Activated T-helper 1 cell treated with anti-CD3 and anti-CD28 coated beads, Interleukin-2, amount 50 U/mL, for 16 hours (primary cell): ENCODE measurements around the gene CDKN1C.
A peak's percentile ranks its signal among the peaks of the same experiment; 100 is the strongest.
"Not testable (repeated sequence)": the region's sequence is repeated elsewhere in the genome, so short reads cannot be mapped to it uniquely, and the experiment has no call there.

Experiments
- DNase-seq, 2 donors: peaks; one replicate each; pipeline ENCODE4 v3.0.0-alpha.2; 2020; ENCODE audit warnings: low read depth in 1 of 2, low spot score in 1 of 2

Gene CDKN1C

GRCh38 chr11:2909133-2909902 lies 23.7 kb upstream of the CDKN1C start:
- DNase-seq = no peak

DNA sequence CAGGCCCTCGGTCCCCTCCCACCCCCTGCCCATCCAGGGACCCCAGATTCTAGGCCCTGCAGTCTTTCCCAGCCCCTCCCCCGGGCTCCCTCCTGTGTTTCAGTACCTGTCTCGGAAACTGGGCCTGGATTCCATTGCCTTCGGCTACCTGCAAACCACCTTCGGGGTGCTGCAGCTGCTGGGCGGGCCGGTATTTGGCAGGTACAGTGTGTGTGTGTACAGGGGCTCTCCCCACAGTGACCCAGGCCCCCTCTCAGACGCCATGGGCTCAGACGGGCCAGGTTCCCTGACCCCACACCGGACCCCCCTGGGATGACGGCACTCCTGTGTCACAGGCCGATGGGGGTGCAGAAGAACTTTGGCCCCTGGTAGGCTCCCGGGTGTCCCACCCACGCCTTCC lies 22.6 kb upstream of the CDKN1C start:
- DNase-seq = no peak

DNA sequence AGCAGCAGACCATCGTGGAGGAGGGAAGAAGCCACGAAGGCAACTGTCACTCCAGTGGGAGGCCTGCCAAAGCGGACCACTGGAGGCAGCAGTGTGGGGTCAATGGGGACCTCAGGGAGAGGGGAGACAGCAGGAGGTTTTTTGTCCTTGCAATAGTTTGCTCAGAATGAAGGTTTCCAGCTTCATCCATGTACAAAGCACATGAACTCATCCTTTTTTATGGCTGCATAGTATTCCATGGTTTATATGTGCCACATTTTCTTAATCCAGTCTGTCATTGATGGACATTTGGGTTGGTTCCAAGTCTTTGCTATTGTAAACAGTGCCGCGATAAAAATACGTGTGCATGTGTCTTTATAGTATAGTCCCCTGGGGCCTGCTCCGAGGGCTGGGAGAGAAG lies 19.7 kb upstream of the CDKN1C start:
- not testable (repeated sequence) for DNase-seq

- no peak for DNase-seq
These were observed 18.8 kb upstream of the CDKN1C start for GRCh38 chr11:2904153-2905052.

- DNase-seq = no peak
These were observed 18.1 kb upstream of the CDKN1C start for GRCh38 chr11:2903672-2904011.

- DNase-seq = no peak
These were observed 17.5 kb upstream of the CDKN1C start for GRCh38 chr11:2902784-2903671.

- DNase-seq = peak; percentile 76 to 87
These were observed 16.5 kb upstream of the CDKN1C start for GRCh38 chr11:2901854-2902783.

DNA sequence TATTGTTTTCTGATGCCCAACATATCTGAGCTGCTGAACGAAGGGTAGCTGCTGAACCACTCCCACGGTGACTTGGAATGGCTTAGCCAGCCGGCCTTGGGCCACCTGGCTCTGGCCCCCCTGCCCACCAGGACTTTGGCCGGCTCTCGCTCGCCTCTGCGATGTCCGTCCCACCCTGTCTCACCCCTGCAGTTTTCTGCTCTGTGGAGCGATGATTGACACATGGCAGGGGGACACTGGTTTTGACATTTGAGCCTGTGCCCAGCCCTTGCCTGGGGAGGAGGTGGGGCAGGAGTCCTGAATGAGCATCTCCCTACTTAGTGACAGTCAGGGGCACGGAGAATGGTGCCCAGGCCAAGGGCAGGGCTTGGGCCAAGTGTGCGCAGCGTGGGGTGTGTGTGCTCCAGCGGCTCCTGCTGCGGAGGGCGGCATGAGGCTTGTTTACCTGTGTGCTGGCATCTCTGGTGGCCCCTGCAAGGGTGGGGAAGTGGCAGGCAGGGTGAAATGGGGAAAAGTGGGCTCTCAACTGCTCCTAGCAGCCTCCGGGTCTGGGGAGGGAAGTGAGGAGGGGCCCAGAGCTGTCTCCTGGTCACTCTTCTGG lies 15.7 kb upstream of the CDKN1C start:
- no peak for DNase-seq

GRCh38 chr11:2899080-2899783 lies 13.7 kb upstream of the CDKN1C start:
- no peak for DNase-seq

- DNase-seq = peak; percentile 29 to 42
These were observed 12.9 kb upstream of the CDKN1C start for GRCh38 chr11:2898366-2899079.

DNA sequence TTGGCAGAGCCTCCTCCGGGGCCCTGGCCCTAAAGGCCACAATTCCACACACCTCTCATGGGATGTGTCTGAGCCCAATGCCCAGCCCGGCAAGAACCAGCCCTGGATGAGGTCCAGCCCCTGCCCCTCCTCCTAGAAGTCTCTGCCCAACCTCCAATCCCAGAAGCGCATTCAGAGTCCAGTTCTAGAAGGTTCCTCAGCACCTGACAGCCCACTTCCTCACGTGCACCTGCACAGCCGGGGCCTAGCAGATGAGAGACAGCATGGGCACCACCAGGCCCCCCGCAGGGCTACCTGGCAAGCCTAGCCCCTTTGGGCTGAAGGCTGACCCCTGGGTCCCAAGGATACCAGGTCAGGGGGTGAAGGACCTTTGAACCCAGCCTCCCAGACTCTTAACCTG lies 11.5 kb upstream of the CDKN1C start:
- DNase-seq = no peak

DNA sequence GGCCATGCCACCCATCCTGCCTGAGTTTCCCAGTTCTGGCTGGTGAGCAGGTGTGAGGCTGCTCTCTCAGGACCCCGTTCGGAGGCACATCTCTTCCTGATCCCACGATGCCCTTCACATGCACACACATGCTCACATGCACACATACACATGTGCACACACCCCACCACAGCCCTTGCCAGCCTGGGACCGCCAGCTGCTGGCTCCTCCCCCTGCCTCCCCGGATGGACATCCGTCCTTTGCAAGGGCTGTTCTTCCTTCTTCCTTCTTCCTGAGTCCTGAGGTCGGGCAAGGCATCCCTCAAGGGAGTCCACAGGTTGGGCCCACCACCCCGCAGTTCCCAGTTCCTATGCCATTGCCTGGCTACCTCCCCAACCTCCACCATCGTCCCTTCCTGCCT lies 10.5 kb upstream of the CDKN1C start:
- no peak for DNase-seq

DNA sequence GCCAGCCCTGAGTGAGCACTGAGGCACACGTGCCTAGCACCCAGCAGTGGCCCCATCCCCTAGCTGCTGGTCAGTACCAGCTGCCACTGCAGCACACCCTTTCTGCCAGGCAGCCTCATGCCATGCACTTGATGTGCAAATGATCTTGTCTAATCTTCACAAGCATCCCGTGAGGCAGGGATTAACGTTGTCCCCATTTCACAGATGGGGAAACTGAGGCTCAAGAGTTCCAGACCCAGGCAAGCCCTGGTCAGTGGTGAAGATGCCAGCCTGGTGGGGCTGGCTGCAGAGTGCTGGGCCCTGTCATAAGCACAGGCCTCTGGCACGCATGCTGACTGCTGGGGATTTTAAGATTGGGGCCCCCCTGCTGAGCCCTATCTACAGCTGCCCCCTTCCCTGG lies 8.4 kb upstream of the CDKN1C start:
- DNase-seq = no peak

DNA sequence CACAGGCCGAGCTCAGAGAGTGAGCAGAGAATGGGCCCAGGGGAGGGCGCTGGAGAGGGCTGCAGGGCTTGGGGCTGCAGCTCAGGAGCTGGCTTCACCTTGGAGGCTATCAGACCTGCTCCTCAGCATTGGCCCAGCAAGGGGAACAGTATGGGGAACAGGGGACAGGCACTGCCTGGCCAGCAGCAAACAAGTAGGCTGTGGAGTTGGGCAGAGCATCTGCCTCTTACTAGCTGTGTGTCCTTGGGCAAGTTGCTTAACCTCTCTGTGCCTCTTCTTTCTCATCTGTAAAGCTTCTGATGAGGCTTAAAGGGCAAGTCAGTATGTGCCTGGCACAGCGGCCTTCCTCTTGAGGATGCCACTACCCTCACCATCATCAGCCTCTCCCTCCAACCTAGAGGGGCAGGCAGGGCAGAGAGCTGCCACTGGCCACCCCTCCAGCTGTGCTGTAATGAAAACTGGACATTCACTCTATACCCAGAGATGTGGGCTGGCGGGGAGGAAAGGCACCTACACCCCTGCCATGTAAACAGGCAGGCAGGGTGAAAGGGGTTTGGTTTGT lies 7.5 kb upstream of the CDKN1C start:
- DNase-seq = peak in 1 of 2 donors; percentile 17

DNA sequence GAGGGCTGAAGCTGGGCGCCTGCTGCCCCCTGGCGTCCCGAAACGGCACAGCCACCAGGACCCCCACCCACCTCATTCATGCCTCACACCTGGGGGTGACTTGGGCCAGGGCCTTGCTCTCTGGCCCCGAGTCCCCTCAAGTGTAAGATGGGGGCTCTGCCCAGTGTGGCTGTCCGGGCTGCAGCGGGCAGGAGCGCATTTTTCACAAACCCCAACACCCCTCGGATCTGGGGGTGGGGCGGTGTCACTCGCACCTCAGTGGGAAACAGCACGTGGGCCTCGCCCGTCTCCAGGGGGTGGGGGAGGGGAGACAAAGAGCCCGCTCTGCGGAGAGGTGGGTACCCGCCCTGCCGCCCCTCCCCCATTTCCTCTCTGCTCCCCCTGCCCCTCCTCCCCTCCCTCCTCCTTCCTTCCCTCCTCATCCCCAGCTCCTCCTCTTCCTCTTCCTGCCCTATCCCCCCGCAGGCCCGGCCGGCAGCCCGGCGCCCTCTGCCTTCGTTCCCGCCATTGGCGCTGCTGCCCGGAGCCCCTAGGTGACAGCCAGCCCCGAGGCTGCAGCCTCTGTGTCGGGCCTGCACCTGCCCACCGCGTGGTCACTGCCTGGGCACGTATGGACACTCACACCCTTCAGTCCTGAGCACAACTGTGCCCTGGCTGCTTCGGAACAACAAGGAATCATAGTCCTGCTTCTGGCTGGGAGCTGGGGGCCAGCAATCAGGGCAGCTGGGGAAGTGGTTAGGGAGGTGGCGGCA lies 6.8 kb upstream of the CDKN1C start:
- DNase-seq = peak; percentile 26 to 57

GRCh38 chr11:2891326-2892214 lies 6.0 kb upstream of the CDKN1C start:
- no peak for DNase-seq
